ENCODE measurements around the gene ASCL5. TPM values are rescaled to one million over a fixed set of nuclear protein-coding genes. Genes with fewer than 3 reads are reported as not detected.

The ASCL5 gene
- polyA plus RNA-seq, 4 donors, result 0.15 TPM; not detected in 2

- no peak for FAIRE-seq
- Histone ChIP-seq H3K9me3 (ENCODE audit: control insufficient read depth in 2 of 2, insufficient read depth in 1 of 2, low read depth in 1 of 2, low read length in 1 of 2) (no peaks in the 10 kb centered on the region), H3K4me1 (ENCODE audit: control insufficient read depth in 3 of 3, insufficient read depth in 2 of 3, low read depth in 1 of 3, low read length in 2 of 3) (no peaks in the 10 kb centered on the region), H3K4me3 (ENCODE audit: low read depth in 1 of 3, low read length in 3 of 3) (no peak overlapping the region), H3K36me3 (ENCODE audit: control insufficient read depth in 3 of 3, insufficient read depth in 2 of 3, low read depth in 1 of 3, low read length in 3 of 3) (peaks cover 0 to 92% (median 3%) of the 10 kb centered on the region in 3 donors), H3K27me3 (ENCODE audit: control insufficient read depth in 3 of 3, insufficient read depth in 3 of 3, low read length in 3 of 3) (no peaks in the 10 kb centered on the region), H3K27ac (ENCODE audit: low read depth in 1 of 3, low read length in 2 of 3) (no peak overlapping the region)
- 78 to 86% (median 84%) methylated on average over 10 of the region's 10 CpGs for WGBS, 3 donors
- no peak for DNase-seq
Measured at GRCh38 chr1:201140235-201140940, 13.4 kb upstream of the ASCL5 start.

- DNase-seq, result no peak
- no peak for FAIRE-seq
- H3K27ac ChIP-seq (ENCODE audit: low read depth in 1 of 3, low read length in 2 of 3), result no peak overlapping the region
- no peaks in the 10 kb centered on the region for H3K4me1 ChIP-seq (ENCODE audit: control insufficient read depth in 3 of 3, insufficient read depth in 2 of 3, low read depth in 1 of 3, low read length in 2 of 3)
- WGBS, 3 donors, result 90 to 97% (median 93%) methylated on average over 9 of the region's 9 CpGs
- H3K4me3 ChIP-seq (ENCODE audit: low read depth in 1 of 3, low read length in 3 of 3), result no peak overlapping the region
- H3K36me3 ChIP-seq (ENCODE audit: control insufficient read depth in 3 of 3, insufficient read depth in 2 of 3, low read depth in 1 of 3, low read length in 3 of 3), result peaks cover 0 to 92% (median 3%) of the 10 kb centered on the region in 3 donors
- H3K27me3 ChIP-seq (ENCODE audit: control insufficient read depth in 3 of 3, insufficient read depth in 3 of 3, low read length in 3 of 3), result no peaks in the 10 kb centered on the region
- no peaks in the 10 kb centered on the region for H3K9me3 ChIP-seq (ENCODE audit: control insufficient read depth in 2 of 2, insufficient read depth in 1 of 2, low read depth in 1 of 2, low read length in 1 of 2)
Measured at GRCh38 chr1:201139756-201140155, 12.8 kb upstream of the ASCL5 start.

- H3K36me3 ChIP-seq (ENCODE audit: control insufficient read depth in 3 of 3, insufficient read depth in 2 of 3, low read depth in 1 of 3, low read length in 3 of 3), result peaks cover 0 to 94% (median 3%) of the 10 kb centered on the region in 3 donors
- 97 to 98% (median 98%) methylated on average over 5 of the region's 5 CpGs for WGBS, 3 donors
- DNase-seq, result no peak
Measured at GRCh38 chr1:201139306-201139705, 12.3 kb upstream of the ASCL5 start.

DNA sequence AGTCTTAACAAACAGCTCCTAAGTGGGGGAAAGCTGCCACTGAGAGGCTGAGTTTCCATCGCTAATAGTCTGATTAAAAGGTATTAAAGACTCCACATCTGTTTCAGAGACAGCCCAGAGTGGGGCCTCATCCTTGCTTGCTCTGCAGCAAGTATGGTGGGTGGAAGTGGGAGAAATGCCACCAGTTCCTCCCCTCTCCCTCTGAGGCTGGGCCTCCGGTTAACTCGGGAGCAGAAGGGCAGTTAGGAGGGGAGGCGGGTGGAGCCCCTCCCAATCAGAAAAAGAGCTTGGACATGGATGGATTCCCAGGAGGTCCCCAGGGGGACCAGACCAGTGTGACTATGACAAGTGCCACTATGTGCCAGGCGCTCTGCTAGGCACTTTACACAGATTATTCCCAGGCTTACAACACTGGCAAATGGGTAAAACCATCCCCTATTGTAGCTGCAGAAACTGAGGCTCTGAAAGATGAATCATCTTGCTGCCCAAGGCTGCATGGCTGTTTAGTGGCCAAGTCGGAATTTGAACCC lies 11.4 kb upstream of the ASCL5 start:
- Histone ChIP-seq H3K36me3 (ENCODE audit: control insufficient read depth in 3 of 3, insufficient read depth in 2 of 3, low read depth in 1 of 3, low read length in 3 of 3) (peaks cover 0 to 89% (median 2%) of the 10 kb centered on the region in 3 donors), H3K9me3 (ENCODE audit: control insufficient read depth in 2 of 2, insufficient read depth in 1 of 2, low read depth in 1 of 2, low read length in 1 of 2) (no peaks in the 10 kb centered on the region), H3K4me1 (ENCODE audit: control insufficient read depth in 3 of 3, insufficient read depth in 2 of 3, low read depth in 1 of 3, low read length in 2 of 3) (no peaks in the 10 kb centered on the region), H3K4me3 (ENCODE audit: low read depth in 1 of 3, low read length in 3 of 3) (no peak overlapping the region), H3K27me3 (ENCODE audit: control insufficient read depth in 3 of 3, insufficient read depth in 3 of 3, low read length in 3 of 3) (no peaks in the 10 kb centered on the region), H3K27ac (ENCODE audit: low read depth in 1 of 3, low read length in 2 of 3) (no peak overlapping the region)
- FAIRE-seq (no peak), DNase-seq (no peak)
- 78 to 89% (median 79%) methylated on average over 6 of the region's 6 CpGs for WGBS, 3 donors

More at GRCh38 chr1:201139306-201139705, 12.3 kb upstream of the ASCL5 start:
- no peak overlapping the region for H3K4me3 ChIP-seq (ENCODE audit: low read depth in 1 of 3, low read length in 3 of 3)
- FAIRE-seq, result no peak
- no peaks in the 10 kb centered on the region for H3K27me3 ChIP-seq (ENCODE audit: control insufficient read depth in 3 of 3, insufficient read depth in 3 of 3, low read length in 3 of 3)
- H3K27ac ChIP-seq (ENCODE audit: low read depth in 1 of 3, low read length in 2 of 3), result no peak overlapping the region
- H3K4me1 ChIP-seq (ENCODE audit: control insufficient read depth in 3 of 3, insufficient read depth in 2 of 3, low read depth in 1 of 3, low read length in 2 of 3), result no peaks in the 10 kb centered on the region
- no peaks in the 10 kb centered on the region for H3K9me3 ChIP-seq (ENCODE audit: control insufficient read depth in 2 of 2, insufficient read depth in 1 of 2, low read depth in 1 of 2, low read length in 1 of 2)

DNA sequence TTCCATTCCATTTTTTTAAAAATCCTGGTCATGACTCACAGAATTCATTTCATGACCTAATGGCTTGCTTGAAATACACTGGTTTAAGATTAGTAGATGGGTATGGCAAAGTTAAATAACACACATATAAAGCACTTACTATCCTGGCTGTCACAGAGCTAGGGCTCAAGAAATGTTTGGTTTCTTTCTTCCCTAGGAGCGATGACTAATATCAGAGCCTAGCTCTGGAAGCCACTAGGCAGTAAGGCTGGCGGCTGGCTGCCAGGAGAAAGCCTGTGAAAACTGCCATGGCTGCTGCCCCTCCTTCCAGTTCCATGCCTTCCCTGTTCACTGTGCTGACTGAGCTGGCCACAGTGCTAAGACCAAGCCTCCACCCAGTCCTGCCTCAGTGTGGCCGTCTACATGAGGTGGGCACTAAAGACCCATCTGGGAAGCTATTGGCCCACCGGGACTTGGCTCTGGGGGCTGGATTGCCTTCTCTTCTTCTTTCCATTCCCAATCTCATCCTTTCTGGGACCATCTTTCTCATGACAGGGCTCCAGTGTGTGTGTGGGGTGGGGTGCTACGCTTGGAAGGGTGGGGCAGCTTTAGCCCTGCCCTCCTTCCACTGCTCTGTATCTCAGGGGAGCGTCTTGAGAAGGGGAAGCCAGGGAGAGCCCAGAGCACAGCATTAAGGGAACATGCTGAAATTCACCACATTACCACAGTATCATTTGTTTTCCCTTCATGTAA lies 10.8 kb upstream of the ASCL5 start:
- Histone ChIP-seq H3K27me3 (ENCODE audit: control insufficient read depth in 3 of 3, insufficient read depth in 3 of 3, low read length in 3 of 3) (no peaks in the 10 kb centered on the region), H3K9me3 (ENCODE audit: control insufficient read depth in 2 of 2, insufficient read depth in 1 of 2, low read depth in 1 of 2, low read length in 1 of 2) (no peaks in the 10 kb centered on the region), H3K36me3 (ENCODE audit: control insufficient read depth in 3 of 3, insufficient read depth in 2 of 3, low read depth in 1 of 3, low read length in 3 of 3) (peaks cover 0 to 82% (median 2%) of the 10 kb centered on the region in 3 donors), H3K27ac (ENCODE audit: low read depth in 1 of 3, low read length in 2 of 3) (no peak overlapping the region), H3K4me3 (ENCODE audit: low read depth in 1 of 3, low read length in 3 of 3) (no peak overlapping the region), H3K4me1 (ENCODE audit: control insufficient read depth in 3 of 3, insufficient read depth in 2 of 3, low read depth in 1 of 3, low read length in 2 of 3) (no peaks in the 10 kb centered on the region)
- WGBS, 3 donors, result 78 to 89% (median 82%) methylated on average over 6 of the region's 6 CpGs
- FAIRE-seq, result no peak
- DNase-seq, result no peak

DNA sequence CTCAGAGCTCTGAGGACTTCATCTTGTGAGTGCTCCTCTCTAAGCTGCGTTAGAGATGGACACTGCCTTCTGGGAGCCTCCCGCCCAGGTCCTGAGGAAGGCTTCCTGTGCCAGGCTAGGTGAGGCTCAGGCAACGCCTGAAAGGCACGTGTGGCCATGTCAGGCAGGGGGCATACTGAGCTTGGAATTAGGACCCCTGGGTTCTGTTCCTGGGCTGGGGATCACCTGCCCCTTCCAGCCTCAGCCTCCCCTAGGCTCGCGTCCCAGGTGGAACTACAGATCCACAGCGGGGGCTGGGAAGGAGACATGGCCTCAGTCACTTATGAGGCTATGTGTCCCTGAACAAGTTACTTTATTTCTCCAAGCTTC lies 10.0 kb upstream of the ASCL5 start:
- FAIRE-seq, result no peak
- 94 to 99% (median 96%) methylated on average over 7 of the region's 7 CpGs for WGBS, 3 donors
- no peaks in the 10 kb centered on the region for H3K27me3 ChIP-seq (ENCODE audit: control insufficient read depth in 3 of 3, insufficient read depth in 3 of 3, low read length in 3 of 3)
- peak overlapping the region in 1 of 3 donors; percentile 12 for H3K27ac ChIP-seq (ENCODE audit: low read depth in 1 of 3, low read length in 2 of 3)
- no peak for DNase-seq
- no peak overlapping the region for H3K4me3 ChIP-seq (ENCODE audit: low read depth in 1 of 3, low read length in 3 of 3)
- H3K9me3 ChIP-seq (ENCODE audit: control insufficient read depth in 2 of 2, insufficient read depth in 1 of 2, low read depth in 1 of 2, low read length in 1 of 2), result no peaks in the 10 kb centered on the region
- H3K4me1 ChIP-seq (ENCODE audit: control insufficient read depth in 3 of 3, insufficient read depth in 2 of 3, low read depth in 1 of 3, low read length in 2 of 3), result no peaks in the 10 kb centered on the region
- peaks cover 0 to 75% (median 2%) of the 10 kb centered on the region in 3 donors for H3K36me3 ChIP-seq (ENCODE audit: control insufficient read depth in 3 of 3, insufficient read depth in 2 of 3, low read depth in 1 of 3, low read length in 3 of 3)

- H3K27me3 ChIP-seq (ENCODE audit: control insufficient read depth in 3 of 3, insufficient read depth in 3 of 3, low read length in 3 of 3), result no peaks in the 10 kb centered on the region
- no peak overlapping the region for H3K4me3 ChIP-seq (ENCODE audit: low read depth in 1 of 3, low read length in 3 of 3)
- H3K27ac ChIP-seq (ENCODE audit: low read depth in 1 of 3, low read length in 2 of 3), result no peak overlapping the region
- 83 to 90% (median 88%) methylated on average over 8 of the region's 8 CpGs for WGBS, 3 donors
- DNase-seq, result no peak
- no peak for FAIRE-seq
- H3K36me3 ChIP-seq (ENCODE audit: control insufficient read depth in 3 of 3, insufficient read depth in 2 of 3, low read depth in 1 of 3, low read length in 3 of 3), result peaks cover 0 to 70% (median 2%) of the 10 kb centered on the region in 3 donors
- H3K4me1 ChIP-seq (ENCODE audit: control insufficient read depth in 3 of 3, insufficient read depth in 2 of 3, low read depth in 1 of 3, low read length in 2 of 3), result no peaks in the 10 kb centered on the region
- no peaks in the 10 kb centered on the region for H3K9me3 ChIP-seq (ENCODE audit: control insufficient read depth in 2 of 2, insufficient read depth in 1 of 2, low read depth in 1 of 2, low read length in 1 of 2)
Measured at GRCh38 chr1:201136355-201137023, 9.5 kb upstream of the ASCL5 start.

GRCh38 chr1:201134405-201134804 lies 7.4 kb upstream of the ASCL5 start:
- no peaks in the 10 kb centered on the region for H3K4me1 ChIP-seq (ENCODE audit: control insufficient read depth in 3 of 3, insufficient read depth in 2 of 3, low read depth in 1 of 3, low read length in 2 of 3)
- FAIRE-seq (no peak), DNase-seq (no peak)
- no peaks in the 10 kb centered on the region for H3K9me3 ChIP-seq (ENCODE audit: control insufficient read depth in 2 of 2, insufficient read depth in 1 of 2, low read depth in 1 of 2, low read length in 1 of 2)
- peaks cover 0 to 49% (median 2%) of the 10 kb centered on the region in 3 donors for H3K36me3 ChIP-seq (ENCODE audit: control insufficient read depth in 3 of 3, insufficient read depth in 2 of 3, low read depth in 1 of 3, low read length in 3 of 3)
- H3K27me3 ChIP-seq (ENCODE audit: control insufficient read depth in 3 of 3, insufficient read depth in 3 of 3, low read length in 3 of 3), result no peaks in the 10 kb centered on the region
- H3K27ac ChIP-seq (ENCODE audit: low read depth in 1 of 3, low read length in 2 of 3), result no peak overlapping the region
- H3K4me3 ChIP-seq (ENCODE audit: low read depth in 1 of 3, low read length in 3 of 3), result no peak overlapping the region
- 80 to 92% (median 88%) methylated on average over 6 of the region's 6 CpGs for WGBS, 3 donors
